Thoracic aorta (tissue), 2 donors: ENCODE data around the gene ERBB4. TPM values are rescaled to one million over a fixed set of nuclear protein-coding genes. Genes with fewer than 3 reads are reported as not detected.

Experiments
- ATAC-seq: fragments of 150-250 bp; one replicate; pipeline ENCODE4 v1.8.0; 2017; ENCODE audit warnings: low read depth; ENCODE audit not compliant: insufficient number of reproducible peaks, low FRiP score
- DNase-seq: peaks from one replicate; pipeline ENCODE4 v3.0.0-alpha.2; 2020; ENCODE audit warnings: low spot score
- H3K27ac ChIP-seq, 2 donors: fragments of 200-600 bp; sonication (generic); 1 replicate in 1 of 2; 2 replicates in 1 of 2; pipeline ENCODE4 v1.5.1; 2016; ENCODE audit warnings: mild to moderate bottlenecking in 2 of 2, moderate library complexity in 2 of 2
- H3K27me3 ChIP-seq: fragments of 200-600 bp; sonication (generic); replicated peaks from 2 replicates; pipeline ENCODE4 v1.6.0; 2016; ENCODE audit warnings: mild to moderate bottlenecking; ENCODE audit not compliant: insufficient read depth
- H3K36me3 ChIP-seq: fragments of 200-600 bp; sonication (generic); one replicate; pipeline ENCODE4 v1.5.1; 2016
- H3K4me1 ChIP-seq, 2 donors: fragments of 200-600 bp; sonication (generic); 1 replicate in 1 of 2; 2 replicates in 1 of 2; pipeline versions ENCODE4 v1.5.1 to v1.6.0; 2016; ENCODE audit warnings: low read depth in 2 of 2, mild to moderate bottlenecking in 1 of 2; ENCODE audit not compliant: control insufficient read depth in 1 of 2
- H3K4me3 ChIP-seq: fragments of 200-600 bp; sonication (generic); 2 replicates; pipeline ENCODE4 v1.5.1; 2016; ENCODE audit warnings: mild to moderate bottlenecking
- H3K9me3 ChIP-seq: fragments of 200-600 bp; sonication (generic); 2 replicates; pipeline ENCODE4 v1.5.1; 2016
- total RNA-seq, 2 donors: library from RNA; depleted of rRNA; stranded (reverse); fragments of >200 nt; gene quantifications; one replicate each; pipeline versions ENCODE4 v1.1.0 to v1.2.3, GENCODE V29; 2016
- TF ChIP-seq, protein P1 (sequence below): fragments of 200-600 bp; sonication (generic); IDR thresholded peaks from one replicate; pipeline ENCODE4 v1.5.1; 2019; ENCODE audit warnings: antibody characterized with exemption

ERBB4 gene
- total RNA-seq, 2 donors from 2014 or later, result 15.7 to 29.3 TPM

DNA sequence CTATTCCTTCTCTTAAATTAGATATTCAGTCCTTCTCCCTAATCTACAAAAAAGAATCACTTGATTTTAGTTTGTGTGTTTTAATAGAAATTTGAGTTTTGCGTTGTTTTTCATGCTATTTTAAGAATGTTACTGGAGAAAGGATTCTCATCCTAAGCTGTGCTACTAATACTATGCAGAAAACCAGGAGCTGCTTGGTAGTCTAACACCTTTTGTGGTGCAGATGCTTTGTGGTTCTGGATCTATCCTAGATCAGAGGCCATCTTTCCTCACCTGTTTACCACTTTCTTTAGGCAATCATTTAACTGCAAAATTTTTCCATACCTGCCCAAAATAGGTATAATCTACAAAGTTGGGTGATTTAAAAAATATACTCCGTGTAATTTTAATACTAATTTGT, 1158.6 kb downstream of the ERBB4 start:
- peaks cover 5% of the 10 kb centered on the region for H3K36me3 ChIP-seq
- no peaks in the 10 kb centered on the region for H3K9me3 ChIP-seq
- no peaks in the 10 kb centered on the region for H3K4me1 ChIP-seq
- H3K27ac ChIP-seq, result no peak overlapping the region
- TF ChIP-seq, protein P1, sequence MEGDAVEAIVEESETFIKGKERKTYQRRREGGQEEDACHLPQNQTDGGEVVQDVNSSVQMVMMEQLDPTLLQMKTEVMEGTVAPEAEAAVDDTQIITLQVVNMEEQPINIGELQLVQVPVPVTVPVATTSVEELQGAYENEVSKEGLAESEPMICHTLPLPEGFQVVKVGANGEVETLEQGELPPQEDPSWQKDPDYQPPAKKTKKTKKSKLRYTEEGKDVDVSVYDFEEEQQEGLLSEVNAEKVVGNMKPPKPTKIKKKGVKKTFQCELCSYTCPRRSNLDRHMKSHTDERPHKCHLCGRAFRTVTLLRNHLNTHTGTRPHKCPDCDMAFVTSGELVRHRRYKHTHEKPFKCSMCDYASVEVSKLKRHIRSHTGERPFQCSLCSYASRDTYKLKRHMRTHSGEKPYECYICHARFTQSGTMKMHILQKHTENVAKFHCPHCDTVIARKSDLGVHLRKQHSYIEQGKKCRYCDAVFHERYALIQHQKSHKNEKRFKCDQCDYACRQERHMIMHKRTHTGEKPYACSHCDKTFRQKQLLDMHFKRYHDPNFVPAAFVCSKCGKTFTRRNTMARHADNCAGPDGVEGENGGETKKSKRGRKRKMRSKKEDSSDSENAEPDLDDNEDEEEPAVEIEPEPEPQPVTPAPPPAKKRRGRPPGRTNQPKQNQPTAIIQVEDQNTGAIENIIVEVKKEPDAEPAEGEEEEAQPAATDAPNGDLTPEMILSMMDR, result no peak
- ATAC-seq (no peak), DNase-seq (no peak)
- H3K27me3 ChIP-seq, result no peaks in the 10 kb centered on the region
- no peak overlapping the region for H3K4me3 ChIP-seq

DNA sequence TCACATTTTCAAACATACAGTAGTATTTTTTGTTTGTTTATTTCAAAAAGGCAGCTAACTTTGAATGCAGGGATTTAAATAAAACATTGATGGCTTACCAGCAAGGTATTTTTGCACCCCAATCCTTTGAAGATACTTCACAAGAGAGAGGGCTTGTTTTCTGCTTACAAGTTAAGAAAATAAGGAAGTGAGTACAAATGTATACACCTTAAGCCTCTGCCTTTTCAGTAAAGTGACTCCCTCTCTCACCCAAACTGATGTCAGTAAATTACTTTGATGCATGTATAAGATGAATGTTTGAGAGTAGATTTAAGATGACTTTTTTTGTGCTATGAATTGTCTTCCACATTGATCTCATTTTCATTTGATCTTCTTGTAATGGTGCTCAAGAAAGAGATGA, 1162.2 kb downstream of the ERBB4 start:
- ATAC-seq (no peak), DNase-seq (no peak)
- Histone ChIP-seq H3K27ac (no peak overlapping the region), H3K9me3 (no peaks in the 10 kb centered on the region), H3K27me3 (no peaks in the 10 kb centered on the region), H3K4me3 (no peak overlapping the region), H3K36me3 (no peaks in the 10 kb centered on the region), H3K4me1 (no peaks in the 10 kb centered on the region)
- TF ChIP-seq, protein P1, result no peak

DNA sequence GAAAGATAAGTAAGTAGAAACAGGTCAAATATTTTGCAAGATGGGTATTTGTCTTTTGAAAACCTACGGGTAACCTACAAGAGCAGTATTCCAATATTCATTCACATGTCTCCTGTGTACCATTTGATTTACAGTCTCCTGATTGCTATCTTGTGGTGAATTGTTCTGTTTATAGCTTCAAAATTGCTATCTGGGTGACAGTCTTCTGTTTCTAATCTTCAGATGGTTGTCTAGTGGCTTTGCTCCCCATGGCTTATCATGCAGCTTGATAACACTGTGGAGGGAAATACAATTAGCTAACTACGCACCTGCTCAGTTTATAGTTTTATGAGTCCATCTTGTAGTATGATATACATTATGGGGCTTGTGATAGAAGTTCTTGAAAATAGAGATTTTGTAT, 1165.4 kb downstream of the ERBB4 start:
- Histone ChIP-seq H3K36me3 (no peaks in the 10 kb centered on the region), H3K9me3 (no peaks in the 10 kb centered on the region), H3K27me3 (no peaks in the 10 kb centered on the region), H3K4me1 (no peaks in the 10 kb centered on the region), H3K4me3 (no peak overlapping the region), H3K27ac (no peak overlapping the region)
- no peak for ATAC-seq
- TF ChIP-seq, protein P1, result no peak
- DNase-seq, result no peak

DNA sequence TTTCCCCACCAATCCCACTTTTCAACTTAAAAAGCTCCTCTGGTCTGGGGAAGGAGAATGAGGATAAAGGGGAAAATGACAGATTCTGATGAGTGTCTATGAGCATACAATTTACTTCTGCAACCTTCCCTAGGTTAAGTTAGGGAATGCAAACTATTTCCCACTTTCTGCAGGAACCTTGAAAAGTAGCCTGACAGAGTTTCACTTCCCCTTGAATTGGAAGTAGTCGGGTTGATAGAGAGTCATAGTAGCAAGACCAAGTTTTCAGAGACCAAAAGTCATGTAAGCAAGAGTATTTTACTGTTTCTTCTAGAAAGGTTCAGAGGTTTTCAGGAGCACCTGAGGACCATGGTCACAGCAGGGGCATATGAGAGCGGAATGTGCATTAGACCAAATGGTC, 1167.1 kb downstream of the ERBB4 start:
- H3K4me1 ChIP-seq, result no peaks in the 10 kb centered on the region
- no peaks in the 10 kb centered on the region for H3K36me3 ChIP-seq
- H3K9me3 ChIP-seq, result no peaks in the 10 kb centered on the region
- H3K27me3 ChIP-seq, result no peaks in the 10 kb centered on the region
- H3K27ac ChIP-seq, result no peak overlapping the region
- no peak overlapping the region for H3K4me3 ChIP-seq
- ATAC-seq (no peak), DNase-seq (no peak)
- TF ChIP-seq, protein P1, result no peak

DNA sequence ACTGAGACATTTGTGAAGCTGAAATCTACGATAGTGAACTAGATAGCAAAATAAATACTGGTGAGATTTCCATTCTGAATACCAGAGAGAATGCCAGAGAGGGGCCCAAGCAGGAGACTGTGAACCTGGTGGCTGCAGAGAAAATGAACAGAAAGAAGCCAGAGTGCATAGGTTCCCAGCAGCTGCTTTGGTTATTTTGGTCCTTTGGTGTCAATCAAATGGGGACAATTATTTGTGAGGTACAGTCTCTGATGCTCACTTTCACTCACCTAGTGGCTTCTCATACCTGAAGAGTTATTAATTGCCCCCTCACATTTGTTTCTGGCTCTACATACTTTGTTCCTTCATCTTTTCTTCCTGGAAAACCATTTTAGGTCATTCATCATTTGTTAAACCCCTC, 1170.1 kb downstream of the ERBB4 start:
- no peaks in the 10 kb centered on the region for H3K9me3 ChIP-seq
- DNase-seq, result no peak
- TF ChIP-seq, protein P1, result no peak

More for the DNA sequence above, 1170.1 kb downstream of the ERBB4 start:
- no peaks in the 10 kb centered on the region for H3K36me3 ChIP-seq
- H3K27me3 ChIP-seq, result no peaks in the 10 kb centered on the region
- H3K27ac ChIP-seq, result no peak overlapping the region
- ATAC-seq, result no peak
- no peaks in the 10 kb centered on the region for H3K4me1 ChIP-seq
- H3K4me3 ChIP-seq, result no peak overlapping the region
